MM.1S (cell line): Measurements from ENCODE around the gene CPSF3.

ENCODE experiments used
- CTCF ChIP-seq: fragments of 300-600 bp; sonication (generic); IDR thresholded peaks from 2 replicates; pipeline ENCODE4 v1.5.1; 2016; ENCODE audit warnings: antibody characterized with exemption, low read length, mixed read lengths
- EZH2 ChIP-seq: fragments of 300-600 bp; sonication (generic); optimal IDR thresholded peaks from 2 replicates; pipeline ENCODE3; 2017; ENCODE audit warnings: low read depth, mild to moderate bottlenecking, antibody characterized with exemption, low read length, mixed read lengths

GRCh38 chr2:9374071-9374730 is 49.3 kb upstream of the CPSF3 start:
- TF ChIP-seq EZH2 (no peak), CTCF (no peak)
